GM10847 (cell line): ENCODE results near the gene DAND5.

Experiments used
- POLR2A ChIP-seq: IDR thresholded peaks from 2 replicates; pipeline ENCODE4 v1.6.1; 2011; ENCODE audit not compliant: insufficient read length; ENCODE audit errors: extremely low read depth

DAND5 gene

GRCh38 chr19:12953799-12954611 lies 15.4 kb upstream of the DAND5 start:
- no peak for TF ChIP-seq POLR2A

GRCh38 chr19:12954612-12954962 lies 14.8 kb upstream of the DAND5 start:
- TF ChIP-seq POLR2A: no peak

DNA sequence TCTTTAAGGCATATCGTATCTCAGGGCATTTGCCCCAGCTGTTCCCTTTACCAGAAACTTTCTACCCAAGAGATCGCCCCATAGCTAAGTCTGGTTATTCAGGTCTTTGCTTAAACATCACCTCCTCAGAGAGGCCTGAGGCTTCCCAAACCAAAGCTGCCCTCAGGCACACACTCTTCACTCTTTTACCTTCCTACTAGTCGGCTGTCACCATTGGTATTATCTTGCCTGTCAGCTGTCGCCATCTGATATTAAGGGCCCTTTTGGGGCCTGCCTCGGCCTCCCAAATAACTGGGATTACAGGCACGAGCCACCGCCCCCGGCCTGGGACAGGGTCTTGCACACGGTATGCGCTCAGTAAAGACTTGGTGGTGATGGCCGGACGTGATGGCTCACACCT lies 13.4 kb upstream of the DAND5 start:
- TF ChIP-seq POLR2A: no peak

GRCh38 chr19:12956446-12957388 lies 12.7 kb upstream of the DAND5 start, which contains the start of gene GADD45GIP1:
Gene GADD45GIP1, minus strand, starts transcription at chr19:12957223. Its CDS starts 11 bp downstream, at chr19:12957212.
- TF ChIP-seq POLR2A: peak; percentile 91

- no peak for TF ChIP-seq POLR2A
Measured at GRCh38 chr19:12959481-12959880, 9.9 kb upstream of the DAND5 start.

- no peak for TF ChIP-seq POLR2A
Measured at GRCh38 chr19:12965017-12965811, 4.2 kb upstream of the DAND5 start.

DNA sequence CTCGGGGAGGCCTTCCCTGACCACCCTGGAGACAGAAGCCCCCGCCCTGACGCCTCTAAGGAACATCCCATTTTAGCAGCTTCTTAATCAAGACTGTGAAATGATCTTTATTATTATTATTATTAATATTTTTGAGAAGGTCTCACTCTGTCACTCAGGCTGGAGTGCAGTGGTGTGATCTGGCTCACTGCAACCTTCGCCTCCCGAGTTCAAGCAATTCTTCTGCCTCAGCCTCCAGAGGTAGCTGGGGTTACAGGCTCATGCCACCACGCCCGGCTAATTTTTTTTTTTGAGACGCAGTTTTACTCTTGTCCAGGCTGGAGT lies 3.6 kb upstream of the DAND5 start:
- no peak for TF ChIP-seq POLR2A

- TF ChIP-seq POLR2A: no peak
Measured at GRCh38 chr19:12967907-12968306, 1.5 kb upstream of the DAND5 start.

DNA sequence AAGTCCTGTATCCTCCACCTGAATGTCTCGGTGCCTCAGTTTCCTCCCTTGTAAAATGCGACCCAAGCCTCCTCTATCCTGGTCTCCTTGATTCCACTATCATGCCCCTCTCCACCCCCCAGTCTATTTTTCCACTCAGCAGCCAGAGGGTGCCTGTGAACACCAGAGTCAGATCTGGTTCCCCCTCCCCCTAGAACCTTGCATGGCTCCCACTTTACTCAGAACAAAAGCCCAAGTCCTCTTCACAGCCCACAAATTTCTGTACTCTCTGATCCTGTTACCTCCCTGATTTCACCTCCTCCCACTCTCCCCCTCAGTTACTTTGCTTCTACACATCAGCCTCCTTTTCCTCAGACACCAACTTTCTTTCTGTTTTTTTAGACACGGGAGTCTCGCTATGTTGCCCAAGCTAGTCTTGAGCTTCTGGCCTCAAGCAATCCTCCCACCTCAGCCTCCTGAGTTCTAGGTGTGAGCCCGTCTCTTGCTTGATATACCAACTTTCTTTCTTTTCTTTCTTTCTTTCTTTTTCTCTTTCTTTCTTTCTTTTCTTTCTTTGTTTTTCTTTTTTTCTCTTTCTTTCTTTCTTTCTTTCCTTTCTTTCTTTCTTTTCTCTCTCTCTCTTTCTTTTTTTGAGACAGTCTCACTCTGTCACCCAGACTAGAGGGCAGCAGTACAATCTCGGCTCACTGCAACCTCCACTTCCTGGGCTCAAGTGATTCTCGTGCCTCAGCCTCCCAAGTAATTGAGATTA lies 869 bp downstream of the DAND5 start:
- no peak for TF ChIP-seq POLR2A

GRCh38 chr19:12973236-12973635 lies 3.9 kb downstream of the DAND5 start:
- no peak for TF ChIP-seq POLR2A

DNA sequence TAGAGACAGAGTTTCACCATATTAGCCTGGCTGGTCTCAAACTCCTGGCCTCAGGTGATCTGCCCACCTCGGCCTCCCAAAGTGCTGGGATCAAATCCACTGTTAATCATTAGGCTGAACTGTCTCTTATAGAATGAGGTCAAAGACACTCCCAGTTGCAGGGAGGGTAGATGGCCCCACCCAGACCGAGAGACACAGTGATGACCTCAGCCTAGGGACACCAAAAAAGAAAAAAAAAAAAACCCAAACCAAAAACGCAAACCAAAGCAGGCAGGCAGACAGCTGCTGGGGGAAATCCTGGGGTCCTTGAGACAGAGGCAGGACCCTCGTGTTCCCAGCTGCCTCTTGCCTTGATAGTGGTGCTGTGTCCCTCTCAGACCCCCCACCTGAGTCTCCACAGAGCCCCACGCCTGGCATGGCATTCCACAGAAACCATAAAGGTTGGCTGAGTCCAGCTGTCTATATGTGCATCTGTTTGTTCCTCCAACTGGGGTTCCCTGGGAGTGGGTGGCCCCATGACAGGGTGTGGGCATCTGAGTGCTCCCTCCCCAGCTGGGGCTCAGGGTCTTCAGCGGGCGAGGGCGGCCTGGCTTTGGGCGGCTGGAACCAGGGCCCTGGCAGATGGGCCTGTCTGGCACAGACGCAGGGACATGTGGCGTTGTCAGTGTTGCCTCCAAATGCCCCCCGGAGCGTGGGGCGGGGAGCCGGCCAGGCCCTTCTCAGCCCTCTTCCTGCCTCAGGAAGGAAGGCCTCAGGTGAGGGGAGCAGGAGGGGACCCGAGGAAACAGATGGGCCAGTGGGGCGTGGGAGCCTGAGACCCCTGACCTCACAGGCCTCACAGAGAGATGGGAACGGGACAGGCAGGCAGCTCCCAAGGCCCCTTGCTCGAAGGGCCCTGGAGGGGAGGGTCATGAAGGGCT lies 5.2 kb downstream of the DAND5 start:
- TF ChIP-seq POLR2A: no peak

- TF ChIP-seq POLR2A: no peak
Measured at GRCh38 chr19:12975221-12975741, 5.9 kb downstream of the DAND5 start.

DNA sequence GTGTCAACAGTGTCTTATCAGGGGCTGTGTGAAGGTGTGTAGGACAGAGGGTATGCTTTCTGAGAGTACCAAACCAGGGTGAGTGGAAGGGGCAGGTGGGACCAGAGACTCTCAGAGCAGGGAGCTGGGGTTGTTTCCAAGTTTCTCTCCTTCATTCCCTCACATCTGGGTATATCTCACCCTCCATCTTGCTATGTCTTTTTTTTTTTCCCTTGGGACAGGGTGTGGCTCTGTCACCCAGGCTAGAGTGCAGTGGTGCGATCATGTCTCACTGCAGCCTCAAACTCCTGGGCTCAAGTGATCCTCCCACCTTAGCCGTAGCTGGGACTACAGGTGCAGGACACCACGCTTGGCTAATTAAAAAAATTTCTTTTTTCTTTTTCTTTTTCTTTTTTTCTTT lies 10.6 kb downstream of the DAND5 start:
- TF ChIP-seq POLR2A: no peak
